Measurements from ENCODE around the gene CNTNAP2. TPM values are rescaled to one million over a fixed set of nuclear protein-coding genes. Genes with fewer than 3 reads are reported as not detected.

Gene CNTNAP2
- total and polyA plus RNA-seq, 2 donors (not counting 1 experiment from before 2014, with no cell fraction given): not detected

DNA sequence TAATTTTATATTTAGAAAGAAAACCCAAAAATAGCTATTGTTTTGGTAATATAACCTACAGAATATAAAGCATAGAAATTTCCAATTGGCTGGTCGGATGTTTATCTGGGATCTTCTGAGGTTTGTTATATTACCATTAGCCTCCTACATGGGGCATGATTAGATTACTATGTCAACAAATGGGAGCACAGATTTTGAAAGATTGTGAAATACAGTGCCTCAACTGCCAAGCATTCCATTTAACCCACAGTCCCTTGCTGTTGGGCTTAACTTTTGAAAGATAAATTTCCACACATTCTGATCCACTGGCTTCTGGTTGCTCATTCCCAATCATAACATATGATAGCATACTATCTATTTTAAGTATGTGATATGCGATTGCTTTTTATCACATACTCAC lies 2018.5 kb downstream of the CNTNAP2 start:
- Histone ChIP-seq H3K9ac (ENCODE audit: insufficient read depth, low read length) (no peak overlapping the region), H3K4me1 (ENCODE audit: control insufficient read depth, extremely low read depth, insufficient read depth, low read length) (no peaks in the 10 kb centered on the region), H3K9me3 (ENCODE audit: control insufficient read depth, insufficient read depth, low read depth, low read length) (no peaks in the 10 kb centered on the region), H4K20me1 (ENCODE audit: control insufficient read depth, extremely low read depth, insufficient read depth, low read length) (no peaks in the 10 kb centered on the region), H3K27me3 (ENCODE audit: control insufficient read depth, insufficient read depth, low read length) (no peaks in the 10 kb centered on the region), H3K4me3 (replicated peaks in 1 of 4; ENCODE audit: control extremely low read depth in 1 of 4, insufficient read depth in 1 of 4, low read depth in 3 of 4, low read length in 4 of 4) (no peak overlapping the region), H3K27ac (ENCODE audit: insufficient read depth, low read length) (no peak overlapping the region), H3K36me3 (ENCODE audit: control insufficient read depth, insufficient read depth, low read length) (no peaks in the 10 kb centered on the region), H3K4me2 (ENCODE audit: extremely low read depth, insufficient read depth, low read length) (no peak overlapping the region), H2AFZ (ENCODE audit: low read length) (no peak overlapping the region), H3K79me2 (ENCODE audit: control insufficient read depth, insufficient read depth, low read length) (no peaks in the 10 kb centered on the region)
- TF ChIP-seq EZH2 (IDR thresholded peaks at IDR 0.05; ENCODE audit: low read length, missing control alignments): no peak
- TF ChIP-seq, protein P1, sequence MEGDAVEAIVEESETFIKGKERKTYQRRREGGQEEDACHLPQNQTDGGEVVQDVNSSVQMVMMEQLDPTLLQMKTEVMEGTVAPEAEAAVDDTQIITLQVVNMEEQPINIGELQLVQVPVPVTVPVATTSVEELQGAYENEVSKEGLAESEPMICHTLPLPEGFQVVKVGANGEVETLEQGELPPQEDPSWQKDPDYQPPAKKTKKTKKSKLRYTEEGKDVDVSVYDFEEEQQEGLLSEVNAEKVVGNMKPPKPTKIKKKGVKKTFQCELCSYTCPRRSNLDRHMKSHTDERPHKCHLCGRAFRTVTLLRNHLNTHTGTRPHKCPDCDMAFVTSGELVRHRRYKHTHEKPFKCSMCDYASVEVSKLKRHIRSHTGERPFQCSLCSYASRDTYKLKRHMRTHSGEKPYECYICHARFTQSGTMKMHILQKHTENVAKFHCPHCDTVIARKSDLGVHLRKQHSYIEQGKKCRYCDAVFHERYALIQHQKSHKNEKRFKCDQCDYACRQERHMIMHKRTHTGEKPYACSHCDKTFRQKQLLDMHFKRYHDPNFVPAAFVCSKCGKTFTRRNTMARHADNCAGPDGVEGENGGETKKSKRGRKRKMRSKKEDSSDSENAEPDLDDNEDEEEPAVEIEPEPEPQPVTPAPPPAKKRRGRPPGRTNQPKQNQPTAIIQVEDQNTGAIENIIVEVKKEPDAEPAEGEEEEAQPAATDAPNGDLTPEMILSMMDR (conservative IDR thresholded peaks at IDR 0.05 in 1 of 2, IDR thresholded peaks at IDR 0.05 in 1 of 2; ENCODE audit: low read depth in 1 of 2, low read length in 2 of 2): no peak
- peak in 1 of 2 donors; percentile 4 for DNase-seq (ENCODE audit: low read depth in 2 of 2)

DNA sequence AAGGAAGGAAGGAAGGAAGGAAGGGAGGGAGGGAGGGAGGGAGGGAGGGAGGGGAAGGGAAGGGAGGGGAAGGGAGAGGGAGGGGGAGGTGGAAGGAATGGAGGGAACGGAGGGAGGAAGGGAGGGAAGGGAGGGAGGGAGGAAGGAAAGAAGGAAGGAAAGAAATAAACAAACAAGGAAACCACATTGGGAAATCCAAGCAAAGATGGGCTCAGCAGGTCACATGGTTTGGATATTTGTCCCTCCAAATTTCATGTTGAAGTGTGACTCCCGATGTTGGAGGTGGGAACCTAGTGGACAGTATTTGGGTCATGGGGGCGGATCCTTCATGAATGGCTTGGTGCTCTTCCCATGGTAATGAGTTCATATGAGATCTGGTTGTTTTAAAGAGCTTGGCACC lies 2019.4 kb downstream of the CNTNAP2 start:
- H3K27ac ChIP-seq (ENCODE audit: insufficient read depth, low read length): no peak overlapping the region
- no peaks in the 10 kb centered on the region for H4K20me1 ChIP-seq (ENCODE audit: control insufficient read depth, extremely low read depth, insufficient read depth, low read length)
- no peak overlapping the region for H3K9ac ChIP-seq (ENCODE audit: insufficient read depth, low read length)
- no peaks in the 10 kb centered on the region for H3K9me3 ChIP-seq (ENCODE audit: control insufficient read depth, insufficient read depth, low read depth, low read length)
- no peak overlapping the region for H3K4me3 ChIP-seq (replicated peaks in 1 of 4; ENCODE audit: control extremely low read depth in 1 of 4, insufficient read depth in 1 of 4, low read depth in 3 of 4, low read length in 4 of 4)
- H2AFZ ChIP-seq (ENCODE audit: low read length): no peak overlapping the region
- no peak for DNase-seq (ENCODE audit: low read depth in 2 of 2)
- no peaks in the 10 kb centered on the region for H3K4me1 ChIP-seq (ENCODE audit: control insufficient read depth, extremely low read depth, insufficient read depth, low read length)
- H3K4me2 ChIP-seq (ENCODE audit: extremely low read depth, insufficient read depth, low read length): no peak overlapping the region
- no peaks in the 10 kb centered on the region for H3K79me2 ChIP-seq (ENCODE audit: control insufficient read depth, insufficient read depth, low read length)
- no peaks in the 10 kb centered on the region for H3K36me3 ChIP-seq (ENCODE audit: control insufficient read depth, insufficient read depth, low read length)
- TF ChIP-seq EZH2 (IDR thresholded peaks at IDR 0.05; ENCODE audit: low read length, missing control alignments): no peak
- TF ChIP-seq, protein P1 (conservative IDR thresholded peaks at IDR 0.05 in 1 of 2, IDR thresholded peaks at IDR 0.05 in 1 of 2; ENCODE audit: low read depth in 1 of 2, low read length in 2 of 2): no peak
- H3K27me3 ChIP-seq (ENCODE audit: control insufficient read depth, insufficient read depth, low read length): no peaks in the 10 kb centered on the region

DNA sequence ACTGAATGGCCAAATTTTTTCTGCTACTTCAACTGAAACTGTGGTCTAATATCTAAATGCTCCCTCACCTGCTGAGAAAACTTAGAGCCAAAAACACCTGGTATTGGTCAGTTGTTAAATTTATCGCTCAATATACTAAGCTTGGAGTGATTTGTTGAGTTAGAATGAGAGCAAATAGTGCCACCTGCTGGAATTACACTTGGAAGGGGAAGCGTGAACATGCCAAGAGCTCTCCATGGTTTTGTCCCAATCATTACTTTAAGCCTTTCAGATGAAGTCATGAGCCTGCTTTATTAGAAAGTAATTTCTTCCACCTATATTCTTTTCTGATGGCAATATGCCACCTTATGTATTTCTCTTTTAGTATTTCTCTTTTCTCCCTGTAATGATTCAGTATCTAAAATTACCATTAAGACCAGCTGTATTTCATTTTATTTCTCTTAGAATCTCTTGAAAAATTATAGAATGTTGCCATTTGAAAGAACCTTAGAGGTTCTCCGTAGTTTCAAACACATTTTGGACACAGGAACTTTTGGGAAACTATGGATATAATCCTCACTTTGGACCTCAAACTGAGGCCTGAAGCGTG lies 2026.2 kb downstream of the CNTNAP2 start:
- H3K4me1 ChIP-seq (ENCODE audit: control insufficient read depth, extremely low read depth, insufficient read depth, low read length): no peaks in the 10 kb centered on the region
- H3K9me3 ChIP-seq (ENCODE audit: control insufficient read depth, insufficient read depth, low read depth, low read length): no peaks in the 10 kb centered on the region
- no peaks in the 10 kb centered on the region for H3K79me2 ChIP-seq (ENCODE audit: control insufficient read depth, insufficient read depth, low read length)
- peak in 1 of 2 donors; percentile 37 for DNase-seq (ENCODE audit: low read depth in 2 of 2)
- TF ChIP-seq EZH2 (IDR thresholded peaks at IDR 0.05; ENCODE audit: low read length, missing control alignments): no peak
- TF ChIP-seq, protein P1 (conservative IDR thresholded peaks at IDR 0.05 in 1 of 2, IDR thresholded peaks at IDR 0.05 in 1 of 2; ENCODE audit: low read depth in 1 of 2, low read length in 2 of 2): peak; percentile 13 to 55
- H3K4me2 ChIP-seq (ENCODE audit: extremely low read depth, insufficient read depth, low read length): no peak overlapping the region
- H4K20me1 ChIP-seq (ENCODE audit: control insufficient read depth, extremely low read depth, insufficient read depth, low read length): no peaks in the 10 kb centered on the region
- H3K4me3 ChIP-seq (replicated peaks in 1 of 4; ENCODE audit: control extremely low read depth in 1 of 4, insufficient read depth in 1 of 4, low read depth in 3 of 4, low read length in 4 of 4): no peak overlapping the region
- no peak overlapping the region for H3K27ac ChIP-seq (ENCODE audit: insufficient read depth, low read length)
- H3K27me3 ChIP-seq (ENCODE audit: control insufficient read depth, insufficient read depth, low read length): no peaks in the 10 kb centered on the region
- H2AFZ ChIP-seq (ENCODE audit: low read length): no peak overlapping the region
- H3K9ac ChIP-seq (ENCODE audit: insufficient read depth, low read length): no peak overlapping the region
- H3K36me3 ChIP-seq (ENCODE audit: control insufficient read depth, insufficient read depth, low read length): no peaks in the 10 kb centered on the region

Data from fibroblast of lung (primary cell).